SH-SY5Y (cell line): ENCODE measurements around the gene PLCB4.

ENCODE experiments used
- GATA2 ChIP-seq: IDR thresholded peaks from 2 replicates; pipeline ENCODE4 v1.6.1; 2011; ENCODE audit warnings: mild to moderate bottlenecking, low read depth, low read length
- GATA3 ChIP-seq: IDR thresholded peaks from 2 replicates; pipeline ENCODE4 v1.6.1; 2011; ENCODE audit warnings: low read depth, mild to moderate bottlenecking, low read length, moderate library complexity

The PLCB4 gene

DNA sequence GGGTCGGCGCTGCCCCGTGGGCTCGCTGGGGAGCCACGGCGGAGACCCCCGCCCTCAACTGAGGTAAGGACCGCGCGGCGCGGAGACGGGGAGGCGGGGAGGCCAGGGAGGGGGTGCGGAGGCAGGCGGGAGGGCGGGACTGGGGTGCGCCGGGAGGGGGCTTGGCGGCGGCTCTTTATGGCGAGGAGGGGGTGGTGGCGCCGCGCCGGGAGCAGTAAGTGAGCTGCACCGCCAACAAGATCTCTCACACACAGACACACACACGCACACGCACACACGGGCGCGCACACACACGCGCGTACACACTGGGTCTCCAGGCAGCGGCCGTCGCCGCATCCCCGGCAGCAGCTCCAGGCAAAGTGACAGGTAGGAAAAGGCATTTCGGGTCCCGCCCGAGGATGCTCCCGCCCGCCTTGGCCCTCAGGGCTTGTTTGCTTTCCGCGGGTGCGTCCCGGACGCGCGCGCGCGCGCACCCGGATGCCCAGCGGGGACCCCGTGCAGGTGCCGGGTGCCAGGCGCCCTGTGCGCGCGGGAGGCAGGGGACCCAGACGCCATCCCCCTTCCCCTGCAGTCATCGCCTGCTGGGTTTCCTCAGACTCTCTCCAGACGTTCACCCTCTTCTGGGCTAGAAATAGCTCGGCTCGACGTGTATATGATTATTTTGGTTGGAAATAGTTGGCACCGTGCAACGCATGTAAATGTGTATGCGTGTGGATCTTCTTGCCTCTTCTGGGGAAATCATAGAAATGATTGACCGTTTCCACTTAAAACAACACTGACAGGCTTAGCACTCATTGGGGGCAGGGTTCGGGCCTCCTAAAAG lies at the start of gene PLCB4:
Gene PLCB4 (plus strand): TSS at position 247 of the 823 bp plus-strand sequence. CDS start 238,728 bp downstream, outside the sequence.
- TF ChIP-seq GATA3 (no peak), GATA2 (0 out of 2 replicates have a peak, but pooled peaks have one; percentile 9)

DNA sequence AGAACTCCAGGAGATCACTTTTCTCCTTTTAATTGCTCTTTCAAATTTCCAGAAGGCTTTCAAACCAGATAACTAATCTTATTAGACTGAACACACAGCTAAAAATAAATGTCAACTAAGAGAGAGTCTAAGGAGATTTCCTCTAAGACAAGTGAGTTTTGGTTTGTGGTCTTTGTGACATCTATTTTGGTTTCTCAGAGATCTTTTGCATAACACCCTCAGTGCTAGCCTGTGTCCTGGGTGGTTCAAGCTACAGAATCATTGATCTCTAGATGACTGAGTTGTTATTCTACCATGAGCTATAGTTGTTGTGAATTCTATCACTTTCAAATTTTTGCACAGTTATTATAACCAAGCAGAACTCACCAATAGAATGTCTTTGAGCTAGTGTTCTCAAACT lies 49.1 kb upstream of the PLCB4 start:
- TF ChIP-seq GATA2: no peak
- TF ChIP-seq GATA3: no peak

DNA sequence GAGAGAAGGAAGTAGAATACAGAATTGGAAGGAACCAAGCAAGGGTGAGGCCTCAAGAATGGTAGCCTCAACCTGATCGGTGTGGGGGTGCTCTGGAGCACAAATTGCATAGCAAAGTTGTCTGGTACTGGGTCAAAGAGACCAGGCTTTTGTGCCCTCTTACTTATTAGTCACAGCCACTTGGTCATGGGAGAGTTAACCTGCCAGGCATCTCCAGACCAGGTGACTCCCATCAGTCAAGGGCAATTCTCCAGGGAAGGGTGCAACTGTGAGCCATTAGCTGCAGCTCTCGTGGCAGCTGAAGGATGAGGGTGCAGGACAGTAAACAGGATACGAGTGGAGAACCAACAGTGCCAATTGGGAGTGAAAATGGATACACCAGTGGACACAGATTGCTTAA lies 47.7 kb upstream of the PLCB4 start:
- TF ChIP-seq GATA2 (no peak), GATA3 (no peak)

DNA sequence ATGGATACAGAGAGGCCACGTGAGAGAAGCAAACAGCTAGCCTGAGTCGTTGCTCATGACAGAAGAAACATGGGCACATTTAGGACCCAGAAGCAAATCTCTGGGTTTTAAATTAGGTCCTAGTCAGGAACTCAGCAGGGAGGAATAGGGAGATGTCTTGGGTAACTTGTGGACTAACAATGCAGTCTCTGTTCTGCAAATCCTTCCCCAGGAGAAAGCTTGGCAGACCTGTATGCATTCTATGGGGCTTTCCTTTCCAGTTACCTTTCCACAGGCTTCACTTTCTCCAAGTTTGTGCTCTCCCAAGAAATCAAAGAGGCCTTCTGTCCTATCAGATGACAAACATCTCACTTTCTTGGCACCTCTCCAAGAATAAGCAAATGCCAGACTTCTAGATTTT lies 47.2 kb upstream of the PLCB4 start:
- no peak for TF ChIP-seq GATA3
- no peak for TF ChIP-seq GATA2

DNA sequence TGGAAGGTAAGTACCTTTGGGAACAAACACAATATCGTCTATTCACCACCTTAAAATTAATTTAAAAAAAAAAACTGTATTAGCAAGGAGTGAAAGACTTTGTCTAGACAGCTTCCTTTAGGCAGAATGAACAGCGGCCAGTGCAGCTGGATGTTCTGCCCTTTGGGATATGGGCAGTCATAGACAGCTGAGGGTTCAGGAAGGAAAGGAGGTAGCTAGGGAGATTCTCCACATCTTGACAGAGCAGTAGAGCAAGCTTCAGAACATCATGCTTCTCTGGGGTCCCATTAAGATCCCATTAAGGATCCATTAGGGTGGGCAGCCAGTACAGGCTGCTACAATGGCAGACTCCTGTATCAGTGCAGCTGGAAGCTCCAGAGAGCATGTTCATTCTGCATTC lies 46.5 kb upstream of the PLCB4 start:
- TF ChIP-seq GATA3: no peak
- TF ChIP-seq GATA2: no peak

DNA sequence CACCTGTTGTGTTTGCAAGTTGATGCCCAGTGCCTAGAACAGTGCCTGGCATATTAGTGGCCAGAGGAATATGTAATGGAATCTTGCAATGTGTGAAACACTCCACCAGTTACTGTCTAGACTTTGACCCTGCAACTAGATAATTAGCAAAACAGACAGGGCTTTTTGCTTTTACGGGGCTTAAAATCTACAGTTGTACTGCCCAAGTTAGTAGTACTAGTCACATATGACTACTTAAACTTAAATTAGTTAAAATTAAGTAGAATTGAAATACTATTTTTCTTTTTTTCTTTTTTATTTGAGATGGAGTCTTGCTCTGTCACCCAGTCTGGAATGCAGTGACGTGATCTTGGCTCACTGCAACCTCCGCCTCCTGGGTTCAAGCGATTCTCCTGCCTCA lies 44.3 kb upstream of the PLCB4 start:
- no peak for TF ChIP-seq GATA3

DNA sequence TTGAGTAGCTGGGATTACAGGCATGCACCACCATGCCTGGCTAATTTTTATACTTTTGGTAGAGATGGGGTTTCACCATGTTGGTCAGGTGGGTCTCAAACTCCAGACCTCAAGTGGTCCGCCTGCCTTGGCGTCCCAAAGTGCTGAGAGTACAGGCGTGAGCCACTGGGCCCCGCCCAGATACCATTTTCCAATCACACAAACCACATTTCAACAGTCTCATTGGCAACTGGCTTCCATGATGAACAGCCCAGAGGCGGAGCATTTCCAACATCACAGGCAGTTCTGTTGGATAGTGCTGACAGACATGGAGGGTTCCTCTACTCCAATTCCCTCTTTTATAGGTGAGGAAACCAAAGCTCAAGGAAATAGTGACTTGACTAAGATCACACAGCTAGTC lies 43.9 kb upstream of the PLCB4 start:
- TF ChIP-seq GATA2: no peak
- TF ChIP-seq GATA3: no peak

DNA sequence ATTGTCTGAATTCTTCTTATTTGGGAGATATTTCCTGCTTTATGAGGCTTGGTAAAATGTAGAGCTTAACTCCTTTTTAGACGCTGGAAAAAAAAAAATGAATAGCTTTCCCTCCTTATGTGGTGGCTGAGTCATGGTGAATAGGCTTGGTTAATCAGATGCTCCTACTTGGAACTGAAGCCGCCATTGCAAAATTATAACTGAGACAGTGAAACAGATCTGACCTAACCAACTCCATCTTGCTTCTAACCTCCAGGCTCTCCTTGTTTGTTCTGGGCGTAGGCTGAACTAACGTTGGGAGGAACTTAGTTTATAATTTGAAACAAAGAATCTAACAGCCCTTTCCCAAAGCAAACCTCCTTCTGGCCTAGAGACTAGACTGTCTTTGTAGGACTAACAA lies 43.2 kb upstream of the PLCB4 start:
- no peak for TF ChIP-seq GATA2
- no peak for TF ChIP-seq GATA3

DNA sequence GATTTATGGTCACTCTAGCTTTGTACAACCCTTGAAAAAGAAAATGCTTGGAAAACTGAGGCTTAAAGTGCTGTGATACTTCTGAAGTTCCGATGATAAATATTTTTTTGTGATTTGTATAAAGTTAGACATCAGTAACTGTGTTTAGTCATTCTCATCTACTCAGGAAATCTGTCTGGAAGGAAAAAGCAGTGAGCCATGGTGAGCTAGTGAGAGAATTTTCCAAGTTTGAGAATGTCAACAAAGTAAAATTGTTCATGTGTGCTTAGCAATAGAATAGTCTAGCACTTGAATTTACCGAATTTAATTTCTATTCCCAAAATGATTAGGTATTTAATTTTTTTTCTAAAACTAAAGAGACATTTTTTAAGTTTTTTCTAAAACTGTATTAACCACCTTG lies 41.3 kb upstream of the PLCB4 start:
- TF ChIP-seq GATA3: no peak
- no peak for TF ChIP-seq GATA2

DNA sequence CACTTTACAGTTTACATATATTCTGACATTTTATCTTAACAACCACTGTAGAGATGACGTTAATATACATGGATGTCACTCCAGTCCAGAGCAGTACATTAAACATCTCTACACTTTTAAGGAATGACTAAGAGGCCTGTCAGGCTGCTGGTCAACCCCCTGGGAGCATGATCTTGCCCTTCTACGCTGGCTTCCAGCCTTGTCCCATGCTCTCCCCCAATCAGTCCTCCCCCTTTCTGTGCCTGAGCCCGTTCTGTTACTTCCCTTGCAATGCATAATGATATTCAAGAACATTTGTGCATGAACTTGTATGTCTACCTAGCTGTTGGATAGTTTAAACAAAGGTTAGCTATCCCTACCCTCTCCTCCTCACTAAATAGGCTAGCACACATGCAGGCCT lies 40.5 kb upstream of the PLCB4 start:
- TF ChIP-seq GATA2 (no peak), GATA3 (no peak)

DNA sequence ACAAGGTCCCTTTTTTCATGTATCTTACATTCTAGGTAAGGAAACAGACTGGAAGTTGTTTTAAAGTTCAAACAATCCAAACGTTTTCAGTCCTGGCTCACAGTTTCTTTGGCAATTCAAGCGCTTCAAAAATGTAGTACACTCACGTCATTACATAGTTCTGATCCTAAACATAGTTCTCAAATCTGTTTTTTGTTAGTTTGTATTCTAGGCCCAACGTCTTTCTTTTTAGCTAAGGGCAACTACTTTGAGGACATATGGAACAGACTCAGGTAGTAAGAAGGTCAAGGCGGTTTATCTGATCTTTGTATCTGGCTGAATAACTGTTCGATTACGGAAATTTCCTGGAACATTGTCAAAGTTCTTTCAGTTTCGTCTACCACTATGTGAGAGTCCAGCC lies 36.9 kb upstream of the PLCB4 start:
- no peak for TF ChIP-seq GATA3
- TF ChIP-seq GATA2: no peak

DNA sequence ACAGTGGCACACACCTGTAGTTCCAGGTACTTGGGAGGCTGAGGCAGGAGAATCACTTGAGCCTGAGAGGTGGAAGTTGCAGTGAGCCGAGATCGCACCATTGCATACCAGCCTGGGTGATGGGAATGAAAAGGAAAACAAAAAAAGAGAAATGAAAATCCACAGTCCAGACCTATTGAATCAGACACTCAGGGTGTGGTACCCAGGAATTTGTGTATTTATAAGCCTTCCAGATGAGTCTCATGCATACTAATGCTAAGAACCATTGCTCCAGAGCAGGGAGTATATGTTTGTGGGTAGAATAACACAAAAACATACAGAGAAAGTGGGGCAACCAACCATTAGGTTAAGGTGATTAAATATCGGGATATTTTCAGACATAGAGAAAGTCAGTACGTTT lies 36.1 kb upstream of the PLCB4 start:
- TF ChIP-seq GATA3 (no peak), GATA2 (no peak)

DNA sequence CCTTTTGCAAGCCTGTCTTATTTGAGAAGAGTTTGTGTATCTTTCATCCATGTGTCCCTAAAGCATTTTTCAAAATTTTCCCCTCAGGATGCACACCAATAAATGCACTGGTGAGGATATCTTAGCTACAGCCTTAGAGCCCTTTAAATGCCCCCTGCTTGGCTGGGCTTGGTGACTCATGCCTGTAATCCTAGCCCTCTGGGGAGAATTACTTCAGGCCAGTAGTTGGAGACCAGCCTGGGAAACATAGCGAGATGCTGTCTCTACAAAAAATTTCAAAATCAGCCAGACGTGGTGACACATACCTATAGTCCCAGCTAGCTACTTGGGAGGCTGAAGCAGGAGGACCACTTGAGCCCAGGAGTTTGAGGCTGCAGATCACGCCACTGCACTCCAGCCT lies 33.8 kb upstream of the PLCB4 start:
- TF ChIP-seq GATA3: no peak
- TF ChIP-seq GATA2: no peak

DNA sequence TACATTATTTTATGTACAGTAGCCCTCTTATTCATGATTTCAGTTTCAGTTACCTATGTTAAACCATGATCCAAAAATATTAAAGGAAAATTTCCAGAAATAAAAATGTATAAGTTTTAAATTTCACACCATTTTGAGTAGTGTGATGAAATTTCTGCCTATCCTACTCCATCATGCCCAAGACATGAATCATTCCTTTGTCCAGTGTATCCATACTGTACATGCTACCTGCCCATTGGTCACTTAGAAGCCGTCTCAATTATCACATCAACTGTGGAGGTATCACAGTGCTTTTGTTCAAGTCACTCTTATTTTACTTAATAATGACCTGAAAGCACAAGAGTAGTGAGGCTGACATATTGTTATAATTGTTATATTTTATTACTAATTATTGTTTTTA lies 32.3 kb upstream of the PLCB4 start:
- TF ChIP-seq GATA3 (no peak), GATA2 (no peak)

DNA sequence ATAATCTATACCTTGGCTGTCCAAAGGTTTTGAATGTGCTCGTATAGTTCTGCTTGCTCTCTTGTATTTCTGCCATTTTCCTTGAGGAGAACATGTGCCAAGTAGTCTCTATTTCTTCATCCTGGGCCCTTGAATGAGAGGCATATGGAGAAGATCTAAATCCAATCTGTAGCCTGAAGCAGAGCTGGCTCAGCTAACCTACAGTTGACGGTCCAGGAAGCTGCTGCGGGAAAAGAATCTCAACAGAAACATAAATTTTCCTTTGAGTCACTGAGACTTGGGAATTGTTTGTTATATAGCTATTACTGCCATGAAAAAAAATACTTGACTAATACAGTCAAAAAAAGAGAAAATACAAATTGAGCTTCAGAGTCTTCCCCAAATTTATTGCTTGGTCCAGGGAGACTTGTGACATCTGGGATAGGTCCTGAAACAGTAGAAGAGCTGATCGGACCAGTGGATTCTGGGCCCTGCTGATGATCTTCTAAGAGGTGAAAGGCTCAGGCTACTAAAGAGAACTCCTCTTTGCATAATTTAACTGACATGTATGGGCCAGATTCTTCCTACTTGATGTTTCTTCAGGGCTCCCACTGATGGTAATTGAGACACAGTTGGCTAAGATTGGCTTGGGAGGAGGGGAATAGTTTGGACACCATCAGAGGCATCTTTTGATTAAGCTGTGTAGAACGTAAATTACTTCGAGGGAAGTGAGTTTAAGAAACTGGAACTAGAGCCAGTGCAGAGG lies 29.9 kb upstream of the PLCB4 start:
- TF ChIP-seq GATA3: no peak
- no peak for TF ChIP-seq GATA2
